ENCODE measurements around the gene CYP19A1.

Gene CYP19A1

GRCh38 chr15:51298620-51299019, 39.8 kb downstream of the CYP19A1 start:
- no peak for TF ChIP-seq CTCF (IDR thresholded peaks at IDR 0.05; ENCODE audit: insufficient read depth, low read length, poor library complexity, severe bottlenecking)
- Histone ChIP-seq H3K27me3 (replicated peaks; ENCODE audit: control insufficient read depth, insufficient read depth, low read length) (peaks cover 2% of the 10 kb centered on the region), H3K36me3 (ENCODE audit: control insufficient read depth, insufficient read depth, low read length) (no peaks in the 10 kb centered on the region), H3K4me3 (replicated peaks; ENCODE audit: low read depth, low read length) (no peak overlapping the region)
- no peak for DNase-seq (ENCODE audit: extremely low read depth, insufficient read length)

GRCh38 chr15:51290720-51291119, 47.7 kb downstream of the CYP19A1 start:
- Histone ChIP-seq H3K27me3 (replicated peaks; ENCODE audit: control insufficient read depth, insufficient read depth, low read length) (peaks cover 4% of the 10 kb centered on the region), H3K36me3 (ENCODE audit: control insufficient read depth, insufficient read depth, low read length) (no peaks in the 10 kb centered on the region), H3K4me3 (replicated peaks; ENCODE audit: low read depth, low read length) (no peak overlapping the region)
- DNase-seq (ENCODE audit: extremely low read depth, insufficient read length), result no peak
- TF ChIP-seq CTCF (IDR thresholded peaks at IDR 0.05; ENCODE audit: insufficient read depth, low read length, poor library complexity, severe bottlenecking), result no peak

GRCh38 chr15:51289290-51289689, 49.1 kb downstream of the CYP19A1 start:
- no peak for TF ChIP-seq CTCF (IDR thresholded peaks at IDR 0.05; ENCODE audit: insufficient read depth, low read length, poor library complexity, severe bottlenecking)
- DNase-seq (ENCODE audit: extremely low read depth, insufficient read length), result no peak
- H3K27me3 ChIP-seq (replicated peaks; ENCODE audit: control insufficient read depth, insufficient read depth, low read length), result peaks cover 4% of the 10 kb centered on the region
- no peak overlapping the region for H3K4me3 ChIP-seq (replicated peaks; ENCODE audit: low read depth, low read length)
- no peaks in the 10 kb centered on the region for H3K36me3 ChIP-seq (ENCODE audit: control insufficient read depth, insufficient read depth, low read length)

- no peak overlapping the region for H3K4me3 ChIP-seq (replicated peaks; ENCODE audit: low read depth, low read length)
- peaks cover 4% of the 10 kb centered on the region for H3K27me3 ChIP-seq (replicated peaks; ENCODE audit: control insufficient read depth, insufficient read depth, low read length)
- no peak for TF ChIP-seq CTCF (IDR thresholded peaks at IDR 0.05; ENCODE audit: insufficient read depth, low read length, poor library complexity, severe bottlenecking)
- H3K36me3 ChIP-seq (ENCODE audit: control insufficient read depth, insufficient read depth, low read length), result no peaks in the 10 kb centered on the region
- no peak for DNase-seq (ENCODE audit: extremely low read depth, insufficient read length)
Observed at GRCh38 chr15:51288143-51289065, 50.0 kb downstream of the CYP19A1 start.

- no peak for DNase-seq (ENCODE audit: extremely low read depth, insufficient read length)
- H3K27me3 ChIP-seq (replicated peaks; ENCODE audit: control insufficient read depth, insufficient read depth, low read length), result peaks cover 4% of the 10 kb centered on the region
- peak; percentile 41 for TF ChIP-seq CTCF (IDR thresholded peaks at IDR 0.05; ENCODE audit: insufficient read depth, low read length, poor library complexity, severe bottlenecking)
Observed at GRCh38 chr15:51286816-51287215, 51.6 kb downstream of the CYP19A1 start.

More at GRCh38 chr15:51286816-51287215, 51.6 kb downstream of the CYP19A1 start:
- H3K36me3 ChIP-seq (ENCODE audit: control insufficient read depth, insufficient read depth, low read length), result no peaks in the 10 kb centered on the region
- no peak overlapping the region for H3K4me3 ChIP-seq (replicated peaks; ENCODE audit: low read depth, low read length)

Measured in GM06990 (cell line).